Measurements from ENCODE around the gene INTS1. TPM values are rescaled to one million over a fixed set of nuclear protein-coding genes. Genes with fewer than 3 reads are reported as not detected.

Gene INTS1
- total and polyA plus RNA-seq, 2 experiments from 2014 or later: 35.1 to 111 TPM

- H3K4me1 ChIP-seq (ENCODE audit: insufficient read depth): no peaks in the 10 kb centered on the region; the same call in 1 of the 2 replicates
- peaks cover 6% of the 10 kb centered on the region for H3K79me2 ChIP-seq (replicated peaks; ENCODE audit: insufficient read depth)
- H2AFZ ChIP-seq: no peak overlapping the region
- H3K27me3 ChIP-seq (ENCODE audit: insufficient read depth): no peaks in the 10 kb centered on the region
- H3K9me3 Mint-ChIP-seq: no peaks in the 10 kb centered on the region
- ATAC-seq (no peak), DNase-seq (ENCODE audit: low spot score) (no peak)
- H3K27ac ChIP-seq (ENCODE audit: low read depth): no peak overlapping the region
- H3K4me3 ChIP-seq: no peak overlapping the region
- no peak overlapping the region for H3K4me2 ChIP-seq
- no peaks in the 10 kb centered on the region; the same call in 1 of the 2 replicates for H4K20me1 ChIP-seq (replicated peaks; ENCODE audit: insufficient read depth)
- no peak overlapping the region for H3K27ac Mint-ChIP-seq
- peaks cover 9% of the 10 kb centered on the region; the same call in 1 of the 2 replicates for H3F3A ChIP-seq (replicated peaks; ENCODE audit: low read depth)
- H3K4me1 Mint-ChIP-seq: peaks cover 8% of the 10 kb centered on the region
- peaks cover 3% of the 10 kb centered on the region; the same call in 1 of the 3 replicates for H3K36me3 Mint-ChIP-seq (ENCODE audit: low read depth)
- H3K36me3 ChIP-seq (ENCODE audit: insufficient read depth): no peaks in the 10 kb centered on the region
- H3K4me3 Mint-ChIP-seq: no peak overlapping the region
- TF ChIP-seq ZNF331 (CRISPR knock-in tag; IDR thresholded peaks at IDR 0.05; ENCODE audit: low read depth): no peak
- no peaks in the 10 kb centered on the region for H3K9me2 ChIP-seq (ENCODE audit: insufficient read depth)
- H3K27me3 Mint-ChIP-seq (ENCODE audit: insufficient read depth, low read depth, poor library complexity): peaks cover 21% of the 10 kb centered on the region
These were observed 4.1 kb upstream of the INTS1 start for GRCh38 chr7:1508277-1508758.

DNA sequence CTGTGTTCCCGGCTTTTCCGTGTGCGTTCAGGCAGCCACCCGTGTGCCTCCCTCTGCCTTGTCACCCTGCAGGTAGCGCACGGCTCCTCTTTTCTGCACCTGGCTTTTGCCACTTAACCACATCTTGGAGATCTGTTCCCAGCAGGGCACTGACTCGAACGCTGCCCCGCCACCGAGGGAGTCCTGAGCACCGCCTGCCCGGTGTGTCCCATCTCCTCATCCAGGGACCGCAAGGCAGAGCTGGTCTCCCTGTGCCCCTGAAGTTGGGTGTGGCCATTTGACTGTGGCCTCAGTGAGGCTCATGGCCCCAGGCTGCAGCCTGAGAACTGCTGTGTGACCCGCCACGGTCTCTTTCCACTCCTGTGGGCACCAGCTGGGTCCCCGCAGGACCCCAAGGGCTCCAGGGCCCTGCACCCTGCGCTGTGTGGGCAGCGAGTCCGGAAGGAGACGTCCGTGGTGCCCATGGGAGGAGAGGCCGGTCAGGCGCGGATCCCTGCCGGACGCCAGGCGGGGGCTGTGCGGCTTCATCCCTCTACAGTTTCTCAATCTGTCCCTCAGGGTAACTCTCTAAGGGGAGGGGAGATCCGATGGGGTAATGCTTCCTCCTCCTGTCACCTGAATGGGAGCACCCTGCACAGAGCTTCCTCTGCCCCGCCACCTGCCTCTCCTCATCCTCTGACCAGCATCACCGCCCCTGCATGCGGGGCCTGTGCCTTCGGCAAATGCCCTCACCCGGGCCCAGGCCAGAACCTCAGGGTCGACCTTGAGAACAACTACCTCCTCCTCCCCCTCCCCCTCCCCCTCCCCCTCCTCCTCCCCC lies 1.8 kb upstream of the INTS1 start:
- H3K4me1 ChIP-seq (ENCODE audit: insufficient read depth): no peaks in the 10 kb centered on the region; the same call in 1 of the 2 replicates
- no peak for ATAC-seq
- H3K27ac ChIP-seq (ENCODE audit: low read depth): no peak overlapping the region
- H3K9me2 ChIP-seq (ENCODE audit: insufficient read depth): no peaks in the 10 kb centered on the region
- H3K27me3 Mint-ChIP-seq (ENCODE audit: insufficient read depth, low read depth, poor library complexity): peaks cover 23% of the 10 kb centered on the region
- H3K4me3 ChIP-seq: no peak overlapping the region
- H3K79me2 ChIP-seq (replicated peaks; ENCODE audit: insufficient read depth): peaks cover 29% of the 10 kb centered on the region
- peaks cover 17% of the 10 kb centered on the region for H3K4me1 Mint-ChIP-seq
- H3K27ac Mint-ChIP-seq: 0 out of 2 replicates have a peak overlapping the region, but pooled peaks have one; percentile 40
- TF ChIP-seq CTCF (conservative IDR thresholded peaks at IDR 0.05; ENCODE audit: low read depth in 2 of 2) (no peak), EZH2phosphoT487 (IDR thresholded peaks at IDR 0.05; ENCODE audit: unreplicated experiment) (no peak), EZH2 (IDR thresholded peaks at IDR 0.05; ENCODE audit: low read depth, unreplicated experiment) (no peak)
- H3K9me3 Mint-ChIP-seq: no peaks in the 10 kb centered on the region
- H3K4me2 ChIP-seq: no peak overlapping the region
- peak overlapping the region; percentile 55 for H3K4me3 Mint-ChIP-seq
- H3F3A ChIP-seq (replicated peaks; ENCODE audit: low read depth): peaks cover 9% of the 10 kb centered on the region; the same call in 1 of the 2 replicates
- H2AFZ ChIP-seq: no peak overlapping the region
- H4K20me1 ChIP-seq (replicated peaks; ENCODE audit: insufficient read depth): no peaks in the 10 kb centered on the region; the same call in 1 of the 2 replicates
- no peaks in the 10 kb centered on the region for H3K27me3 ChIP-seq (ENCODE audit: insufficient read depth)
- DNase-seq (ENCODE audit: low spot score): no peak
- peaks cover 4% of the 10 kb centered on the region; the same call in 1 of the 2 replicates for H3K36me3 ChIP-seq (ENCODE audit: insufficient read depth)
- H3K36me3 Mint-ChIP-seq (ENCODE audit: low read depth): peaks cover 23% of the 10 kb centered on the region

DNA sequence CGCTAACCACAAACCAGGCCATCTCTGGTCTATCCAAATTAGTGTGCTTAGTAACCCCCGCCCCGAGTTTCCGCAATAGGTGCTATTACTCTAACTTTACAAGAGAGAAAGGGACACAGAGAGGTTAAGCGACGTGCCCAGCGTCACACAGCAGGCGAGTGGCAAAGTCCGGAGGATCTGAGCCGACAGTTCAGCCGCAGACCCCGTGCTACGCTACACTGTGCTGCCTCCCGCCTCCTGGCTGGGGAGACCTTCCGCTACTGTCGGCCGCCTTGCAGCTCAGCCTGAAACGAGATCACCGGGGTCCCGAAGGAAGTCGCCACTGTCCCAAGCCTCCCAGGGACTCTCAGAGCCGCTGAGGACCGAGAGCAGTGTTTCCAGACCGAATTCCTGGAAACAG lies 799 bp downstream of the INTS1 start:
- H3K27me3 Mint-ChIP-seq (ENCODE audit: insufficient read depth, low read depth, poor library complexity): peaks cover 19% of the 10 kb centered on the region
- H3K4me3 Mint-ChIP-seq: peak overlapping the region; percentile 95
- H3K9me3 Mint-ChIP-seq: no peaks in the 10 kb centered on the region
- Histone ChIP-seq H2AFZ (no peak overlapping the region), H3K4me3 (peak overlapping the region; percentile 90), H4K20me1 (replicated peaks; ENCODE audit: insufficient read depth) (no peaks in the 10 kb centered on the region; the same call in 1 of the 2 replicates), H3K9me2 (ENCODE audit: insufficient read depth) (no peaks in the 10 kb centered on the region), H3F3A (replicated peaks; ENCODE audit: low read depth) (peaks cover 9% of the 10 kb centered on the region; the same call in 1 of the 2 replicates), H3K27ac (ENCODE audit: low read depth) (no peak overlapping the region), H3K4me1 (ENCODE audit: insufficient read depth) (no peaks in the 10 kb centered on the region; the same call in 1 of the 2 replicates), H3K79me2 (replicated peaks; ENCODE audit: insufficient read depth) (peaks cover 35% of the 10 kb centered on the region), H3K36me3 (ENCODE audit: insufficient read depth) (peaks cover 4% of the 10 kb centered on the region; the same call in 1 of the 2 replicates), H3K27me3 (ENCODE audit: insufficient read depth) (no peaks in the 10 kb centered on the region), H3K4me2 (peak overlapping the region; percentile 92)
- TF ChIP-seq EZH2 (IDR thresholded peaks at IDR 0.05; ENCODE audit: low read depth, unreplicated experiment) (no peak), NANOG (IDR thresholded peaks at IDR 0.05; ENCODE audit: borderline replicate concordance) (no peak), CREB1 (CRISPR knock-in tag; IDR thresholded peaks at IDR 0.05; ENCODE audit: low read depth) (no peak), POLR2AphosphoS5 (IDR thresholded peaks at IDR 0.05; ENCODE audit: low read depth) (no peak), EZH2phosphoT487 (IDR thresholded peaks at IDR 0.05; ENCODE audit: unreplicated experiment) (no peak), CTCF (conservative IDR thresholded peaks at IDR 0.05; ENCODE audit: low read depth in 2 of 2) (no peak), ETS1 (IDR thresholded peaks at IDR 0.05) (no peak), ZNF114 (CRISPR knock-in tag; IDR thresholded peaks at IDR 0.05) (no peak), STAT1 (IDR thresholded peaks at IDR 0.05; ENCODE audit: unreplicated experiment) (no peak), ZNF331 (CRISPR knock-in tag; IDR thresholded peaks at IDR 0.05; ENCODE audit: low read depth) (no peak), JUNB (IDR thresholded peaks at IDR 0.05; ENCODE audit: unreplicated experiment) (no peak)
- H3K36me3 Mint-ChIP-seq (ENCODE audit: low read depth): peaks cover 35% of the 10 kb centered on the region
- DNase-seq (ENCODE audit: low spot score) (no peak), ATAC-seq (no peak; the same call in 2 of the 3 replicates)
- peaks cover 17% of the 10 kb centered on the region for H3K4me1 Mint-ChIP-seq
- H3K27ac Mint-ChIP-seq: peak overlapping the region; percentile 80; the same call in 1 of the 2 replicates

All from GM23338 (cell line).